GM19438 (cell line): ENCODE measurements around the gene CDKAL1.

Experiments
- ATAC-seq: cut with Tn5 transposase; IDR thresholded peaks from one replicate; pipeline ENCODE4 v1.9.1; 2021; ENCODE audit warnings: low read depth; ENCODE audit not compliant: unreplicated experiment

Gene CDKAL1

DNA sequence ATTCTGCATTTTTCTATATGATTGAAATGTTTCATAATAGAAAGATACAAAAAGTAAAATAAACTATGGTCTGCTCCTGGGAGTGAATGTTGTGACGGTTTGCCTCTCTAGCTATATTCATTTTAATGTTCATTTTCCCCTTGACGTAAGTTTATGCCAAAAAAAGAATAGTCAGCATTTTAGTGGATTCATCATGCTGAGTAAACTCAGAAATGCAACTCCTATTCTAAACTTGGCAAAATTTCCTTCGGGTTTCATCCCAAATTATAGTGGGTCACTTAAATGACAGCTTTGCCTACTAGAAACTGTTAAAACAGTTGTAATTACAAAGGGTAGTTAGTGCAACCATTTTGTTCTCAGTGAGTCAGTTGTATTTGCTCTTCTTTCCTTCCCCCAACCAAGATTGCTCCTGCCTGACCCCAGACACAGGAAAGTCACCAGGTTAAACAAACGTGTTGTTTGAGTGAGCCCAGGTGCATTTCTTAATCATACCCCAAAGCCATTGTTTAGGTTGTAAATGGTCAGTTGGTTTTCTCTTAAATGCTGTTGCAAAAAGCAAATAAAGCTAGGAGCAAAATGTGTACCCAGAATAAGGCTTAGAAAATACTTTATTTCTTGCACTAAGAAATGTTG, 577.0 kb downstream of the CDKAL1 start:
- ATAC-seq = no peak

DNA sequence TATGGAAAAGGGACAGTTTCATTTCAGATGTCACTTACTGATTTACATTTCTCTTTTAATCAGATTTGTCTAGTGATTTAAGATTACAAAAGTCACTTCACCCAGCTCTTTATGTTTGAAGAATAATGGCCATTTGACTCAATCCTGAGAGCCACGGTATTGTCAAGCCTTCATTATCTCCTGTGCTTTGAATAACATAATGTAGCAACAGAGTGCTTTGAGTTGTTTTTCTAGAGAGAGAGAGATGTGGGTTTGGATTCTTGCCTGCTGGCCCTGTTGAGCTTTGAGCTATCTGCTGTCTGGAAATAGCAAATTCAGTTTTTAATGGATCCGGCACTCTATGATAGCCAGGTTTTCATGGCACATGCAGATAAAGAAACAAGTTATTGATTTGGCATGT, 580.9 kb downstream of the CDKAL1 start:
- ATAC-seq = no peak

DNA sequence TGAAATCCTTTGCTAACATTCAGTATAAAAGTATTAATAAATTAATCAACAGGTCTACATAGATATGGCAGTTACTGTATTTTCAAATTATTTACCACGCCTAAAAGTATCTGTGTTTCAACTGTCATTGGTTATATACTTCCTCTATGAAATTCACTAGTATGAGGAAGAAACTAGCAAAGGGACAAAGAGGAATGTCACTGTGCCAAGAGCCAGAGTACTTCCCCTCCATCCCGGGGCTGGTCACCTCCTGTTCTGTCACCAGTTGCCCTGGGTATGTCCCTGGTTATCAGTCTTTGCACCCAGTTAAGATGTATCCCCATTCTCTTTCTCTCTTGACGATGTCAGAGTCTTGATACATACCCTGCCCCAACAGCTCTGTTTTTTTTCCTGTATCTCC, 582.5 kb downstream of the CDKAL1 start:
- ATAC-seq = no peak

DNA sequence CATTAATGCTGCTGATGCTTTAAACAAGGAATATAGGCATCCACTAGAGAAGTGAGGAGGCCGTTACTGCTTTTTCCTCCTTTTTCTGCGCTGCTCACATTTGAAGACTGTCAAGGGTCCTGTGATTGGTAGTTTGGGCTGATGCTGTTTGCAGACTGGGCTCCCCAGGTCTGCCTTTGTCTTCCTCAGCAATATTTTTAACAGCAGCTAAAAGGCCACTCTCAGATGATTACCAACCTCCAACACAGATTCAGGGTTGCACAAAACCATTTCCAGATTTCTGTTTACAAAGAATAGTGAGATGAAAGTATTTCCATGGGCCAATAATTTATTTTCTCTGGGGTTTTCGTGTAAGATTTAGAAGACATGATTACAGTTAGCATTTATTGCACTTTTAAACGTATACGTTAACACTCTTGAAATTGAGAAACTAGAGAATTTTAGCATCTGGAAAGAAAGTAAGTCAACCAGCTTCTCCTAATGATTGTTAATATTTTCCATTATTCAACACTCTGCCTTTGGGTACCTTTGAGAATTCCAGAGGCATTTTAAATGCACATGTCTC, 584.0 kb downstream of the CDKAL1 start:
- no peak for ATAC-seq

DNA sequence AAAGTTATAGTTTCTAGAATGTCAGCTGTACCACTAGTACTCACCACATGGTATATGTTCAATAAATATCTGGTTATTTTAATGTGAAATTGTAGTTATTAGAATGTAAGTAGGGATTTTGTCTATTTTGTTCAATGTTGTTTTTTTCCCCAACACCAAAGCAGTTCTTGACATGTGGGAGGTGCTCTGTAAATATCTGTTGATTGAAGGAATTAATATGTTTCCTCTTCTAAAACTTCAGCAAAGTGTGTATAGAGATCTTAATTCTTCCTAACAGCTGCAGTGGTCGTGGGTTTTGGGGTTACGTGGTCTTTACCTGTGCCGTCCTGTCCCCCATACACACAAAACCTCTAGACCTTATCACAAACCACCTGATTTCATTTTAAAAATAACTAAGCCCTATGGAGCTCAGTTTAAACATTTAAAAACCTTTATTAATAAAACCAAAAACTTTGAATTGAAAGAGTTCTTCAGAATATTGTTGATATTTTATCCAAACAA, 587.4 kb downstream of the CDKAL1 start:
- ATAC-seq = no peak

DNA sequence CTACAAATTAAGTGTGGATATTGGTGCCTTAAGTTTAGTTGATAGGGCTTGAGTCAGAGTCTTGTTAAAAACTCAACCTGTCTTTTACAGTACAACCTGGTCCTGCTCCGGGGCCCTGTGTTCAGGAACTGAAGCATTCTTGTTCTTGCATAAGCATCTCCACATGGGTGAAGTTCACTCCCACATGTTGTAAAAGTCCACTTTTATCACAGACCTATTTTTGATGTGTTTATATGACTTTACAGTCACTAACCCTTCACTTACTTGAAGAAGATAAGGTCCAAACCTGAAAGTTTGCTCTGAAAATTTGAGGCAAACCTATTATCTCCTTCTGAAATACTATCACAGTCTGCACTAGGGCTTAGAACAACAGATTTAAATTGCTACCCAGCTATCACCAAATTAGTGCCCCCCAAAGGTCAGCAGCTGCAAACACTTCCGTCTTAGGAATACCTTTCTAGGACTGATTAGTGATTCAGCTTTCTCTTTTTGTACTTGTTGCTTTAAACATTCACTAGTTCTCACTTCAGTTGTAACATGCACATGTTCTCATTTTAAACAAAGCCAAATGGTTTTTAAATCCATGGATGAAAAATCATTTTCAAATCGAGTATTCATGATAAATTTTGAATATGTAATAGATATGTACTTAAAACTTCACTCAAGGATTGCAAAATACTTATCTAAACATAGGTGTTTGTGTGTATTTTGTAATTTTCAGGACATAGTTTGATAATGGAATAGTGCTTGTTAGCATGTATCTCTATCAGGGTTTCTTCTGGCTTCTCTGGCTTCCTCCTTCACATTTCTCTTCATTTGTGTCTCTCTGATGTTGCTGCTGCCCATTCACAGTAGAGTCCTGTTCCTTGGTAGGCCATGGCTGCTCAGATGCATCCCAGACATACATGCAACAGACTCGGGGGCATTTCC, 589.5 kb downstream of the CDKAL1 start:
- ATAC-seq = no peak

DNA sequence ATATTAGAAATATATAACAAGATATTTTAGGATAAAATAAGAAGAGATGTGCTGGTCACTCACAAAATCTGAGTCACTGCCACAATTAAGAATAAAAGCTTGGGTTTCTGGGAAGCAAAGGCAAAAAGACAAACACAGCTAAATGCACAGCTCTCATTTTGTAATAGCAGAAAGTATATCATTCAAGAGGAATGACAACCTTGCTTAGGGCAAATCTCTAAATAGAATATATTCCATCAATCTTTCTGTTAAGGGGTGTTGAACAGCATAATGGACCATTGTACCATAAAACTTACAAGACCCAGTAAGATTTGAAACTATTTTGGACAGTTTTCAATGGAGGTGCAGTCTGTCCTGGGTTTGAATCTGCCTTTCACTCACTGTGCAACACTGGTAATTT, 594.3 kb downstream of the CDKAL1 start:
- no peak for ATAC-seq

DNA sequence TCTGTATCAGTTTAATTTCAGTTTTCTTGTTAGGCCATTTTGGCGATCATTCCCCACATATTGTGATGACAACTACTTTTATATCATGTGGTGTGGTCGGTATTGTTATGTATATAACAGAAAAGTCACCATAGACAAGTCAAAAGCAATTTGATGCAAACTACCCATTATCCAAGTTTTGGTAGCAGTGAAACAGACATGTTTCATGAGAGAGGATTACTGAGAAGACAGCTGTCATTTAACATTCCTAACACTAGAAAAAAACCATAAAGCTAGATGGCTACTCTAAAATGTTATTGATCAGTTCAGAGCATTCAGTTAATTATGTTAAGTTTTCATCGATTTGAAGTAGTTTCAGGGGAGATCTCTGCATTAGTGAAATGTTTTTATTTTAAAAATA, 597.1 kb downstream of the CDKAL1 start:
- no peak for ATAC-seq

DNA sequence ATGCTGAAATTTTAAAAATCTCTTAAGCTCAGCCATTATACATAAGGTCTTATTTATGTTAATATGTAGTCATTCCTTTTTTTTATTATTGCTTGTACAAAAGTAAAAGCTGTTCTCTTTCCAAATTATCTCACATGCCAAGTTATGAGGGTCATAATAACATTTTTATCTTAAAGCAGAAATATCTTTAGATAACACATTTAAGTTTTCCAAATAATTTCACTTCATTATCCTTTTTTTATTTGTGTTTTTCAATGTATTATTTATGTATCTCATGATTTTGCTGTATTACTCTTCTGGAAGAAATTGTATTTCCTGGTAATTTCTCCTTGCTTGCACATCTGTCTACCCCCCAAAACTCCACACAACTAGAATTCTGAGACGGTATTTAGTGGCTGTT, 598.2 kb downstream of the CDKAL1 start:
- no peak for ATAC-seq

DNA sequence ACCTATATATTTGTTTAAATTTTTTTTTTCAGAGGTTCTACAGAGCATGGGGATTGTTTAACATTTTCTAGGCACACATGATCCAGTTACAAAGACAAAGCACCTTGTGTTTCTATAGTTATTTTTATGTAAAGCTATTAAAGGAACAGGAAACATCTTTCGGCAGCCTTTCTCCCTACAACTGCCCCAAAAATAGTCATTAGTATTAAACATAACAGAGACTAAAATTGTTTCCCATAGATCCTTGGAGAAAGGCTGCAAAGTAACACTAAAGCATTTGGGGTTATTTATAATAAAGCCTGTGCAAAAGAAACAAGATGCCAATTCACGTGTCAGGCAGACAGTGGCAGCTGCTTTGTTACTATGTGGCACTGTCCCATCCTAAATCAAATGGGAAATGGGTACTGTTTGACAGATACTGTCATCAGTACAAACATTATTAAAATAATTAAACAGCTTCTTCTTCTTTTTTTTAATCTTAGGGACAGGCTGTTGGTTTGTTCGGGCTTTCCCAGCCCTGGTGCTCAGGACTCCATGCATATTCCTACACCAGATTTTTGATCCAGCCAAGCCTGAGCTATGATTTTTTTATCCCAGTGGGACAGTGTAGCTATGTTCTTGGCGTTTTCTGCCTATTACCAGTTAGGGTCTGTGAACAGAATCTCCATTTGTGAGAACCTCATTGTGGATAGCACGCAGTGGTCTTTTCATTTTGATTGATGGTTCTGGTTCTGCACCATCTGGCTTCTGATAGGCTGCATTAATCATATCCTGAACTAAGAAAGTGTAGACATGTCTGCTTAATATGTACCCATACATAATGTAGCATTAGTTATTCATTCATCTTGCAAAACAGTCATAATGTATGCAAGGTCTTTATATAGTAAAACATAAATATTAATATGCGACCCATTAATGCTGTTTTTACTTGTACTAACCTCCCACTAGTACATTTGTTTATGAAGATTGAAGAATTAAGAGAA, 598.9 kb downstream of the CDKAL1 start:
- no peak for ATAC-seq

DNA sequence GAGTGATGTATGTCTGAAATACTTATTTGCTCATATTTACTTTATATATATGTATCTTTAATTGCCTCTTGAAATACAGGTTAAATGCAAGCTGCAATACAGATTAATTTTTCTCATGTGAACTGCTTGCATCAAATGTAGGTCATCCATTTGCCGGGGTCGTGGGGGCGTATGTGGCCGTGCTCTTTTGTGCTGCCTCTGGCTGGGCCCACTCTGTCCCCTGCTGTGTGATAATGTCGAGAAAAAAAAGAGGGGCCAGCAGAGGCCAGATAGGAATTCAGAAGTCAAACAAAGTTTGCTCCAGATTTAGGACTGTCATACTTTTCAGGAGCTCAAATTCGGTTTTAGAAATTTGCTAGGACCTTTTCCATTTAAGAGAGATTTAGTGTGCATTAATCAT, 599.6 kb downstream of the CDKAL1 start:
- ATAC-seq = no peak

DNA sequence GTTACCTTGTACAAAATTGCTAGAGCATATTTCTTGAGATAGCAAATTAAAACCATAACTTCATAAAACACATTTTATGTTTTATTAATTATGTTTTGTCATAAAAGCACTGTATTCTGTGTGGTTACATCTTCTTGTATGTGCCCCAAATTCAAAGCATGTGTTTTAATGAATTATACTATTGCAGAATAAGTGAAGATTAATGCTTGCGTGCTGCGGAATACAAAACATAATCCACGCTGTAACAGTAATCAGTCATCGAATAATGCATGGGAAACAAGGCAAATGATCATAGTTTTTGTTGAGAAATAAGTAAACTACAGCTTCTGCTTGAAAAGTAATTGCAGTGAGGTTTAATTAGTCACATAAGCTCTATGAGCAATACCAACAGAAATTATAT, 600.1 kb downstream of the CDKAL1 start:
- ATAC-seq = no peak

DNA sequence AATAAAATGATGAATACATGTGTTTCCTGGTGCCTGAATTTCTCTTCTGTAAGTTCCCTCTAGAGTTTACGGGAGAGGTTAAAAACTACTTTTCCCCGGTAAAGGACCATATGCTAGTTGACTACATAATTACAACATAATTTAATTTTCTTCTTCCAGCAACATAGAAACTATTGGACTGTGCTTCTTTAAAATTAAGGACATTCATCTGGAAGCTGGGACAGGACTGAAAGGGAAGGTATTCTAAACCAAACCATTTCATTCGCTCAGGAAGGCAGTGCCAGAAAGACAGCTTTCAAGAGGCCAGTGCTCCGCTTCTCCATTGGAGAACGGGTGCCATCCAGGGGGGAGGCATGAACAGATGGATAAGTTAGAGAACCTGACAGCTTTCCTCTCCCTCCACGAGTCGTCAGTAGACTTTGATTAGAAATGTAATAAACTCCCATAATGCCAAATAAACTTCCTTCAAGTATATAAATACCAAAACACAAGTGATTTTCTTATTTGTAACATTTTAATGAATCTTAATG, 601.3 kb downstream of the CDKAL1 start:
- ATAC-seq = no peak

DNA sequence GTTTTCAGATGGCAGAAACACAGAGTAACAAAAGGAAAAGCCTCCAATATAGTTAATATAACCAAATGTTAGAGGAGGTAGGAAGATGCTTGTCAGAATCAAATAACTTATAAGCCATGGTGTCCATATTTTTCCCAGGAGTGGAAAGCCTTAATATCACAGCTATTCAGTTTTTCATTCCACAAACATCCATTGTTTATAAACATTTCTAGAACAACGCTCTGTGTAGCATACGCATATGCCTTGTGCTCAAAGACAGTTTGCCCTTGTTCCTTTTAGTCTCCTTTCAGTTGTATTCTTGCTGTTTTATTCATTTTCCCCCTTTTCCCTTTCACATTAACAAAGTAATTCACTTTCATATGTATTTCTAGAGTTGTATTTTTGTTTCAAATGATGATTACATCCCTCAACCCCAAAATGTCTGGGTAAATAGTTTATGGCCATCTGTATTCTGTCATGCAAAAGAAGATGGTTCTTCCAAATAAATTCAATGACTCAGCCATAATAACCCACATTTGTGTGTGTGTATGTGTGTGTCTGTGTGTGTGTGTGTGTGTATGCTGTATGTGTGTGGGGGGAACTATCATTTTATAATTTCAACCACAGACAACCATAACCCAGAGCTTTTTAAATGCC, 603.6 kb downstream of the CDKAL1 start:
- no peak for ATAC-seq

DNA sequence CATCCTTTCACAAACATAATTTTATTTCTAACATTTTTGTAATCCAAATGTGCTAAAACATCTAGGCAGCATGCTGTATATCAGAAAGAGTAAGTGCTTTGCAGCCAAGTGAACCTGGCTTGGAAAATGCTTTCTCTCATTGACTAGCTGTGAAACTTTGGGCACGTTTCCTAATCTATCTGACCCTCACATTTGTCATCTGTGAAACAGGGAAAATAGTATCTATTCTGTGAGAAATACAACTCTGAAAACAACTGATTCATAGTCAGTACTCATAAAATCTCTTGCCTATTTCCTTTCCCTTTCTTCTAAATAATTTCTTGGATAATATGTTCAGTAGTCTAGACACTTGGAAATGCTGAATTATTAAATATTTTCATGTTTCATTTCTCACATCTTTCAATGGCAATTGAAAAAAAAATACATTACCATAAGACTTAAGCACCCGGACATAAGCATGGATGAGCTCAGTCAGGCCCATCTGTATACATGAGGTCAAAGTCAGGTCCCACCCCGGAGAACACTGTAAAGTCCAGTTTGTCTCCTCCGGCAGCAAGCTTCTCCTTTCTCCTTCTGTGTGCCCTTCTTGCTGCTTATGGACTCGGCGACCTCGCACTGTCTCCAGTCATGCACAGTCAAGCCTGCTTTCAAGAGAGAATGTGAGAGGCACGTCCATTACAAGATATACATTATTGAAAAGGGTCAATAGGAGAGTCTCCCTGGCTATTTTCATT, 604.2 kb downstream of the CDKAL1 start:
- no peak for ATAC-seq

DNA sequence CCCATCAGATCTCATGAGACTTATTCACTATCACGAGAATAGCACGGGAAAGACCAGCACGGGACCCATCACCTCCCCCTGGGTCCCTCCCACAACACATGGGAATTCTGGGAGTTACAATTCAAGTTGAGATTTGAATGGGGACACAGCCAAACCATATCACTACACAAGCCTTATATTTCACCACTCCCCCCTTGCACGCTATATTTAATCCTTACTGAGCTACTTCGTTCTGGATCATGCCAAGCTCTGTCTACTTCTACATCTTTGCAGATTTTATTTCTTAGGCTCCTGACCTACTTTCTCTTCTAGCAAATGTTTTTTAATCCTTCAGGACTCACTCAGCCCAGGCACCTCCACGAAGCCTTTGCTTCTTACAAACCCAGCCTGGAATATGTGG, 606.7 kb downstream of the CDKAL1 start:
- no peak for ATAC-seq

DNA sequence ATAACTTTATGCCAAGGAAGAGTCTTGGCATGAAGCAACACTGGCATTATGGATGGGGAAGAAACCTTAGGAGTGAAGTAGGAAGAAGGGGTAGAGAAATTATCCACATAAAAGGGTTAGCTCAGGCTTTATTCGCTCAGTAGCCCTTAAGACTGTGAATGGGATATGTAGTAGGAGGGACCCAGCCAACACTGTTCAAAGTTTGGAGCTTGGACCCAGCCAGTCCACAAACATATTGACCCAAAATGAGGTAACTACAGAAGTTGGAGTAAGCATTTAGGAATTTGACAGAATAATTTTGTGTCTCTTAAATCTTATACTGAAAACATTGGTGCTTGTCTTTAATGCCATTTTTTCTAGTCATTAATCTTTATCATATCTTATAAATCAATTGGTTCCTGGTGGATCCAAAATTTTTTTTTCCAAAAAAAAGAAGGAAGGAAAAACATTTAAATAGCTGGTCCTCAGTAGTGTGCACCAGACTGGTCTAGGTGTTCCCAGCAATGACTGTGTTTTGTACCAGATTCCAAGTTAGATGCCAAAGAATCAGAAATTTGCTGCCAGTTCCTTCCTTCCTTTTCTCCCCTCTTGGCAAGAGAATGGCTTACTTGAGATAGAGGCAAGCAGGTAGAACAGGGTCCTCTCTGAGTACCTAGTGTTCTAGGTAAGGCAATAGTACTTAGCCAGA, 607.5 kb downstream of the CDKAL1 start:
- no peak for ATAC-seq

DNA sequence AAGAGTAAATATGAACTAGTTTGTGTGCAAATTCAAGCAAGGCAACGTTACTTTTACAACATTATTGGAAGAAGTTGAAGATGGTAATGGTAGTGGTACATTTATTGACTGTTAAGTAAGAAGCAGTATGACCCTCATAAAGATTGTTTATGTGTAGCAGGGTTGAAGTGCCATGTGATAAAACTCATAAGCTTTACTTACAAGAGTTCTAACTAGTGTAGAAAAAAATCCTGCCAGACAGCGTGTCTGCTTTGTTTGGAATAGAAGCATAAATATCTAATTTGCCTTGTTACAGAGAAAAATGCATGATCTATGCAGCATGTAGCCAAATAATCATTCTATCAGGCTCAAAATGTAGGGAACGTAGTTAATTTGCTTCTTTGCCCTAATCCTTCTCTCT, 608.5 kb downstream of the CDKAL1 start:
- no peak for ATAC-seq
